GM23338 (cell line): ENCODE data around the gene NPIPA5. TPM values are rescaled to one million over a fixed set of nuclear protein-coding genes. Genes with fewer than 3 reads are reported as not detected.
"Not testable (repeated sequence)": the region's sequence is repeated elsewhere in the genome, so short reads cannot be mapped to it uniquely, and the experiment has no call there.

Source experiments
- ATAC-seq: fragments of 200-7000 bp; cut with Tn5 transposase; 3 replicates; pipeline ENCODE4 v1.9.1; 2020
- DNase-seq: peaks from one replicate; pipeline ENCODE4 v3.0.0-alpha.2; 2015; ENCODE audit warnings: low spot score
- H2AFZ ChIP-seq: fragments of 200-600 bp; sonication (generic); 2 replicates; pipeline ENCODE4 v1.8.0; 2016; ENCODE audit warnings: antibody characterized with exemption, mild to moderate bottlenecking, moderate library complexity
- H3F3A ChIP-seq: fragments of 200-600 bp; sonication (generic); replicated peaks from 2 replicates; pipeline ENCODE4 v1.8.0; 2017; ENCODE audit warnings: antibody characterized with exemption, mixed run types, low read depth
- H3K27ac ChIP-seq: fragments of 200-600 bp; sonication (generic); 2 replicates; pipeline ENCODE4 v1.6.1; 2016; ENCODE audit warnings: low read depth
- H3K27me3 ChIP-seq: fragments of 200-600 bp; sonication (generic); 2 replicates; pipeline ENCODE4 v1.8.0; 2016; ENCODE audit warnings: mild to moderate bottlenecking, mixed run types, moderate library complexity; ENCODE audit not compliant: insufficient read depth
- H3K36me3 ChIP-seq: fragments of 200-600 bp; sonication (generic); 2 replicates; pipeline ENCODE4 v1.8.0; 2016; ENCODE audit warnings: mild to moderate bottlenecking; ENCODE audit not compliant: insufficient read depth
- H3K4me1 ChIP-seq: fragments of 200-600 bp; sonication (generic); 2 replicates; pipeline ENCODE4 v1.8.0; 2016; ENCODE audit warnings: mild to moderate bottlenecking, moderate library complexity; ENCODE audit not compliant: insufficient read depth
- H3K4me2 ChIP-seq: fragments of 200-600 bp; sonication (generic); 2 replicates; pipeline ENCODE4 v1.7.1; 2017; ENCODE audit warnings: mixed run types
- H3K4me3 ChIP-seq: fragments of 200-600 bp; sonication (generic); 2 replicates; pipeline ENCODE4 v1.6.1; 2016; ENCODE audit warnings: mixed run types
- H3K79me2 ChIP-seq: fragments of 200-600 bp; sonication (generic); replicated peaks from 2 replicates; pipeline ENCODE4 v1.8.0; 2017; ENCODE audit warnings: mild to moderate bottlenecking; ENCODE audit not compliant: insufficient read depth
- H3K9me2 ChIP-seq: fragments of 200-600 bp; sonication (generic); 2 replicates; pipeline ENCODE4 v1.8.0; 2017; ENCODE audit not compliant: insufficient read depth
- H4K20me1 ChIP-seq: fragments of 200-600 bp; sonication (generic); replicated peaks from 2 replicates; pipeline ENCODE4 v1.8.0; 2017; ENCODE audit warnings: mild to moderate bottlenecking; ENCODE audit not compliant: insufficient read depth
- H3K27ac Mint-ChIP-seq: 2 replicates; pipeline ENCODE4 v1.8.0; 2020; ENCODE audit warnings: inconsistent platforms, mild to moderate bottlenecking, moderate library complexity, mixed read lengths
- H3K27me3 Mint-ChIP-seq: 3 replicates; pipeline ENCODE4 v1.8.0; 2022; ENCODE audit warnings: low read depth, mild to moderate bottlenecking, moderate library complexity, mixed read lengths, inconsistent platforms; ENCODE audit not compliant: insufficient read depth, poor library complexity
- H3K36me3 Mint-ChIP-seq: 3 replicates; pipeline ENCODE4 v1.8.0; 2021; ENCODE audit warnings: low read depth, mild to moderate bottlenecking, inconsistent platforms, moderate library complexity, mixed read lengths
- H3K4me1 Mint-ChIP-seq: 3 replicates; pipeline ENCODE4 v1.8.0; 2020; ENCODE audit warnings: mild to moderate bottlenecking, inconsistent platforms, mixed read lengths
- H3K4me3 Mint-ChIP-seq: 3 replicates; pipeline ENCODE4 v1.8.0; 2021; ENCODE audit warnings: moderate library complexity, mild to moderate bottlenecking, inconsistent platforms, mixed read lengths
- H3K9me3 Mint-ChIP-seq: 3 replicates; pipeline ENCODE4 v1.8.0; 2020; ENCODE audit warnings: moderate library complexity, mild to moderate bottlenecking, inconsistent platforms, mixed read lengths
- polyA plus RNA-seq: library from polyadenylated mRNA; unstranded; fragments of >200 nt; fragmentation: Nextera tagmentation; extraction: Ambion mirVana; gene quantifications from 2 replicates; pipeline ENCODE4 v1.2.1, GENCODE V29; 2016
- total RNA-seq: library from RNA; depleted of rRNA; stranded (reverse); fragments of >200 nt; shearing (Covaris generic); gene quantifications from 2 replicates; pipeline ENCODE4 v1.2.3, GENCODE V29; 2014; rRNA removed

Gene NPIPA5
- total and polyA plus RNA-seq, 2 experiments from 2014 or later, result 0.56 to 2.7 TPM

DNA sequence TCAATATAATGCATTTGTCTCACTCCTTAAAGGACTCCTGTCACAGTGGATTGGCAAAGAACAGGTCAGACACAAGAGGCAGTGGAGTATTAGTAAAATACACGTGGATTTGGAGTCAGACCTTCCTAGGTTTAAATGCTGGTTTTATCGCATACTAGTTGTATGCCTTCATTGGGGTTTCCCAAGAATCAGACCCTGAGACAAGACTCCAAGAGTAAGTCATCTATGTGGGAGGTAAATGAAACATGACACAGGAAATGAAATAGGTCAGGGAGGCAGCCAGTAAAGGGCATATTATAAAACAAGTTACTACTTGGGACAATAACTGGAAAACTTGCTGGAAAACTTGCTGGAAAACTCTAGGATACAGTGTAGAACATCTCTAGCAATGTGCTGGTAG is 56.9 kb downstream of the NPIPA5 start:
- not testable (repeated sequence) for H3K36me3 ChIP-seq, H4K20me1 ChIP-seq, H3F3A ChIP-seq, H3K4me1 ChIP-seq, H3K79me2 ChIP-seq, H3K27me3 ChIP-seq, H3K4me1 Mint-ChIP-seq, H3K4me3 ChIP-seq, H3K4me3 Mint-ChIP-seq, DNase-seq, H3K9me2 ChIP-seq, H3K27me3 Mint-ChIP-seq, H2AFZ ChIP-seq, H3K27ac Mint-ChIP-seq, ATAC-seq, H3K4me2 ChIP-seq, H3K27ac ChIP-seq, H3K36me3 Mint-ChIP-seq, H3K9me3 Mint-ChIP-seq

DNA sequence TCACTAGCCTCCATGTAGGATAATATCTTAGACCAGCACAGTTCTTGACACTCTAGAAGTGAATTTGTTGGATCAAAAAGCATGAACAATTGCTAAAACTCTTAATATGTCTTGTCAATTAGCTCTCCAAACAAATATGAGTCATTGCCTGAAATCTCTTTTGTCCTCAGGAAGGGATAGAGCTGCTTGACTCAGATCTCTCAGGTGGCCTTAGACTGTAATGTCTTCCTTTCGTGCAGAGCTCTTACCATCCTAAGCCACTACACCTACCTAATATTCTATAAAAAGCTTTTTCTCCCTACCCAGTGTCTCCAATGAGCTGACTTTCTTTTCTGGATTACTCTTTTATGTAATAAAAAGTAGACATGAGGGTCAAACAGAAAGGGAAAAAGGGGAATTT is 63.5 kb downstream of the NPIPA5 start:
- not testable (repeated sequence) for H3K9me2 ChIP-seq, H3K27me3 Mint-ChIP-seq, H3K4me1 Mint-ChIP-seq, DNase-seq, H3K27ac ChIP-seq, H3K79me2 ChIP-seq, H3K4me3 Mint-ChIP-seq, H4K20me1 ChIP-seq, H3F3A ChIP-seq, H2AFZ ChIP-seq, H3K36me3 ChIP-seq, H3K36me3 Mint-ChIP-seq, H3K4me2 ChIP-seq, H3K27ac Mint-ChIP-seq, H3K9me3 Mint-ChIP-seq, H3K4me1 ChIP-seq, ATAC-seq, H3K4me3 ChIP-seq, H3K27me3 ChIP-seq

Other genes starting within 250 kb of the NPIPA5 start
- gene MPV17L, start 17.5 kb upstream of the NPIPA5 start, total RNA-seq, result 8.0 and 11.7 TPM in 2 replicates
- 3.0 and 3.2 TPM in 2 replicates for gene MPV17L, start 17.5 kb upstream of the NPIPA5 start, polyA plus RNA-seq
- 16.5 and 17.3 TPM in 2 replicates for gene BMERB1, start 56.3 kb upstream of the NPIPA5 start, total RNA-seq
- gene BMERB1, start 56.3 kb upstream of the NPIPA5 start, polyA plus RNA-seq, result 21.8 and 28.1 TPM in 2 replicates